Lung (tissue), 12 donors: ENCODE data around the gene SLC44A5. TPM values are rescaled to one million over a fixed set of nuclear protein-coding genes. Genes with fewer than 3 reads are reported as not detected.

Source experiments
- ATAC-seq: fragments of 200-7000 bp; cut with Tn5 transposase; one replicate; pipeline ENCODE4 v1.9.1; 2020; ENCODE audit warnings: moderate number of reproducible peaks; ENCODE audit not compliant: insufficient read depth, low FRiP score
- DNase-seq, 3 donors: peaks; one replicate each; pipeline ENCODE4 v3.0.0-alpha.2; 2013 to 2017
- H3K27ac ChIP-seq, 2 donors: one replicate each; pipeline ENCODE4 v1.5.1; 2013; ENCODE audit warnings: mild to moderate bottlenecking in 2 of 2, moderate library complexity in 2 of 2, control low read depth in 1 of 2, inconsistent platforms in 1 of 2, low read depth in 1 of 2, low read length in 1 of 2
- H3K27me3 ChIP-seq, 3 donors: one replicate each; pipeline ENCODE4 v1.5.1; 2013; ENCODE audit warnings: low read length in 2 of 3; ENCODE audit not compliant: control insufficient read depth in 3 of 3, insufficient read depth in 3 of 3
- H3K36me3 ChIP-seq, 4 donors: one replicate each; pipeline ENCODE4 v1.5.1; 2013; ENCODE audit warnings: low read length in 4 of 4, mild to moderate bottlenecking in 1 of 4, moderate library complexity in 1 of 4; ENCODE audit not compliant: control insufficient read depth in 4 of 4, insufficient read depth in 4 of 4
- H3K4me1 ChIP-seq, 5 donors: one replicate each; pipeline ENCODE4 v1.5.1; 2013; ENCODE audit warnings: low read length in 5 of 5, mild to moderate bottlenecking in 2 of 5, moderate library complexity in 1 of 5; ENCODE audit not compliant: control insufficient read depth in 5 of 5, insufficient read depth in 5 of 5
- H3K4me3 ChIP-seq: one replicate; pipeline ENCODE4 v1.5.1; 2013; ENCODE audit warnings: mild to moderate bottlenecking, control low read depth, moderate library complexity
- H3K9ac ChIP-seq, 2 donors: one replicate each; pipeline ENCODE4 v1.5.1; 2013; ENCODE audit warnings: low read length in 2 of 2, control low read depth in 1 of 2; ENCODE audit not compliant: insufficient read depth in 1 of 2
- H3K9me3 ChIP-seq, 4 donors: one replicate each; pipeline ENCODE4 v1.5.1; 2013; ENCODE audit warnings: low read length in 3 of 4, mild to moderate bottlenecking in 1 of 4, moderate library complexity in 1 of 4; ENCODE audit not compliant: control insufficient read depth in 4 of 4, insufficient read depth in 3 of 4
- WGBS, 2 donors: extraction: QIAGEN DNeasy Blood & Tissue Kit; methylation state at CpG; one replicate each; pipeline ENCODE4 v1.1.7; 2013; 5-methylcytosine and 5-hydroxymethylcytosine counted together
- polyA plus RNA-seq, 2 donors: library from polyadenylated mRNA; stranded (reverse); fragments of 200-250 nt; gene quantifications; one replicate each; pipeline ENCODE4 v1.2.1, GENCODE V29; 2013
- total RNA-seq, 2 donors: library from RNA; depleted of rRNA in 1 of 2; stranded (reverse); fragments of >200 nt in 1 of 2; gene quantifications; one replicate each; pipeline ENCODE4 v1.2.1, GENCODE V29; 2014 to 2021
- TF ChIP-seq, protein P1 (sequence below): IDR thresholded peaks from 2 replicates; pipeline ENCODE4 v1.5.1; 2012; ENCODE audit warnings: mild to moderate bottlenecking; ENCODE audit errors: control extremely low read depth, extremely low read depth
- donor health status: control.
- donor health status: control.
- donor health status: Bipolar disorder and iron deficiency.
- donor health status: healthy.
- donor health status: DM: yes; HTN: yes; CAD: no.

Gene SLC44A5
- total and polyA plus RNA-seq, 4 donors = 0.10 to 1.6 (median 0.43) TPM

DNA sequence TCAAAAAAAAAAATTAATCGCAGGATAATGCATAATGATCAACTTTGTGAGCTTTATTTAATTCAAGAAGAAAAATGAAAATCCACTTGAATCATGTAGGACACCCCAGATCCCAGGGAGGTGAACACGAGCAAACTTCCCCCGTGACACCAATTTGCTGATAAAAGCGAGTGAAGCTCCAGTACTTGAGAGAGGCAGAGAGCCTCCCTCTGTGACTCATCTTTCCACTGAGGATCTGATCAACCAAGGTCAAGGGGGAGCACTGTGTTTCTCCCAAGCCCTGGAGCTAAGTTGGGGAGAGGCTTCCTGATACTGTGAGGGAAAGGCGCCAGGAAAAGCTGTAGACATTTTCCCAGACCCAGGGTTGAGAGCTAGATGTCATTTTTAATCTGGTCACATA is 160.9 kb downstream of the SLC44A5 start:
- WGBS, 2 donors = 75 to 81% methylated on average over 5 of the region's 5 CpGs
- H3K36me3 ChIP-seq = no peaks in the 10 kb centered on the region
- DNase-seq (no peak), ATAC-seq (no peak)
- no peak overlapping the region for H3K27ac ChIP-seq
- H3K27me3 ChIP-seq = no peaks in the 10 kb centered on the region
- no peaks in the 10 kb centered on the region for H3K4me1 ChIP-seq
- H3K4me3 ChIP-seq = no peak overlapping the region
- TF ChIP-seq, protein P1, sequence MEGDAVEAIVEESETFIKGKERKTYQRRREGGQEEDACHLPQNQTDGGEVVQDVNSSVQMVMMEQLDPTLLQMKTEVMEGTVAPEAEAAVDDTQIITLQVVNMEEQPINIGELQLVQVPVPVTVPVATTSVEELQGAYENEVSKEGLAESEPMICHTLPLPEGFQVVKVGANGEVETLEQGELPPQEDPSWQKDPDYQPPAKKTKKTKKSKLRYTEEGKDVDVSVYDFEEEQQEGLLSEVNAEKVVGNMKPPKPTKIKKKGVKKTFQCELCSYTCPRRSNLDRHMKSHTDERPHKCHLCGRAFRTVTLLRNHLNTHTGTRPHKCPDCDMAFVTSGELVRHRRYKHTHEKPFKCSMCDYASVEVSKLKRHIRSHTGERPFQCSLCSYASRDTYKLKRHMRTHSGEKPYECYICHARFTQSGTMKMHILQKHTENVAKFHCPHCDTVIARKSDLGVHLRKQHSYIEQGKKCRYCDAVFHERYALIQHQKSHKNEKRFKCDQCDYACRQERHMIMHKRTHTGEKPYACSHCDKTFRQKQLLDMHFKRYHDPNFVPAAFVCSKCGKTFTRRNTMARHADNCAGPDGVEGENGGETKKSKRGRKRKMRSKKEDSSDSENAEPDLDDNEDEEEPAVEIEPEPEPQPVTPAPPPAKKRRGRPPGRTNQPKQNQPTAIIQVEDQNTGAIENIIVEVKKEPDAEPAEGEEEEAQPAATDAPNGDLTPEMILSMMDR = no peak
- H3K9ac ChIP-seq = no peak overlapping the region
- H3K9me3 ChIP-seq = peaks cover 0 to 6% (median 1%) of the 10 kb centered on the region in 4 donors

DNA sequence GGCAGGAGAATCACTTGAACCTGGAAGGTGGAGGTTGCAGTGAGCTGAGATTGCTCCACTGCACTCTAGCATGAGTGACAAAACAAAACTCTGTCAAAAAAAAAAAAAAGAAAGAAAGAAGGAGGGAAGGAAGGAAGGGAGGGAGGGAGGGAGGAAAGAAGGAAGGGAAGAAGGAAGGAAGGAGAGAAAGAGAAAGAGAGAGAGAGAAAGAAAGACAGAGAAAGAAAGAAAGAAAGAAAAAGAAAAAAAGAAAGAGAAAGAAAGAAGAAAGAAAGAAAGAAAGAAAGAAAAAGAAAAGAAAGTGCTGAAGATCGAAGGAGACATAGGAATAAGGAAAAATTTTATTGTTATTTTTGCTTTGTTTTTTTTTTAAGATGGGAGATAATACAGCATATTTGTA is 166.7 kb downstream of the SLC44A5 start:
- H3K27me3 ChIP-seq = no peaks in the 10 kb centered on the region
- no peak overlapping the region for H3K27ac ChIP-seq
- TF ChIP-seq, protein P1 = no peak
- ATAC-seq (no peak), DNase-seq (no peak)
- no peaks in the 10 kb centered on the region for H3K36me3 ChIP-seq
- 84 to 86% methylated on average over 1 of the region's 1 CpG for WGBS, 2 donors
- H3K4me1 ChIP-seq = no peaks in the 10 kb centered on the region
- no peaks in the 10 kb centered on the region for H3K9me3 ChIP-seq
- no peak overlapping the region for H3K9ac ChIP-seq
- no peak overlapping the region for H3K4me3 ChIP-seq

DNA sequence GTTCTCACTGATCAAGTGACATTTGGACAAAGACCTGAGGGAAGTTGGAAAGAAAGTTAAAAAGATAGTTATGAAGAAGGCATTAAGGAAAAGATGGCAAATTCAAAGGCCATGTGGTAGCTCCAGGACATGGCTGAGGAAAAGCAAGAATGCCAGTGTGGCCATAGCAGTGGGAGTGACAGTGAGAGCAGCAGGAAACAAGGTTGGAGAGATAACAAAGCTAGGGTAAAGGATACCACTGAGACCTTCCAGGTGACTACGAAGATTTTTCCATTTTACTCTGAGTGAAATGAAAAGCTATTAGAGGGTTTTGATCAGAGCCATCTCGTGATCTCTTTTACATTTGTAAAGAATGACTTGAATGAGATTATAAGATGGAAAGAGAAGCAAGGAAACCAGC is 170.6 kb downstream of the SLC44A5 start:
- H3K36me3 ChIP-seq = no peaks in the 10 kb centered on the region
- 71 to 73% methylated on average over 2 of the region's 2 CpGs for WGBS, 2 donors
- DNase-seq = no peak
- no peak overlapping the region for H3K27ac ChIP-seq
- no peak overlapping the region for H3K9ac ChIP-seq
- H3K4me1 ChIP-seq = no peaks in the 10 kb centered on the region
- H3K9me3 ChIP-seq = no peaks in the 10 kb centered on the region
- H3K27me3 ChIP-seq = no peaks in the 10 kb centered on the region
- no peak overlapping the region for H3K4me3 ChIP-seq
- ATAC-seq = no peak
- TF ChIP-seq, protein P1 = no peak

DNA sequence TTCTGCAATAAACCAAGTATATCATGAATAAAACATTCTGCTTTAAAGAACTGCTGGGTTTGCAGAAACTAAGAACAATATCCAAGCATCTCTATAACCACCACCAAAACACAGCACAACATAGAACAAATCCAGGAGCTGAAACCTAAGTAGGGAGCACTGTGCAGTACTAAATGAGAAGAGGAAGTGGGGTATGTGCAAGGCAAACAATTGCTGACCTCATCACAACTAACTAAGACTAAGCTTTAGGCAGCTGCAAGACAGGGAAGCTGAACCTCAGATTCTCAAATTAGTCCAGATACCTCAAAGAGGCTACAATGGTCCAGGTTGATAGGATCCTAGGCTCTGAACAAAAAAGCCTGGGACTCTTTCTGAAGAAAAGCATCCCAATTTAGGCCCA is 172.6 kb downstream of the SLC44A5 start:
- no peaks in the 10 kb centered on the region for H3K4me1 ChIP-seq
- no peak overlapping the region for H3K9ac ChIP-seq
- H3K36me3 ChIP-seq = no peaks in the 10 kb centered on the region
- H3K9me3 ChIP-seq = no peaks in the 10 kb centered on the region
- no peak overlapping the region for H3K27ac ChIP-seq
- no peak overlapping the region for H3K4me3 ChIP-seq
- no peak for ATAC-seq
- DNase-seq = no peak
- H3K27me3 ChIP-seq = no peaks in the 10 kb centered on the region
- TF ChIP-seq, protein P1 = no peak
